Right lobe of liver (tissue), 4 donors: ENCODE results near the gene REXO5.

ENCODE experiments used
- POLR2A ChIP-seq: fragments of 450-650 bp; IDR thresholded peaks from one replicate; pipeline ENCODE4 v1.6.1; 2017; ENCODE audit warnings: antibody characterized with exemption, mild to moderate bottlenecking
- TF ChIP-seq, protein P1 (sequence below), 4 donors: fragments of 200-600 bp in 3 of 4; fragments of 450-650 bp in 1 of 4; IDR thresholded peaks; one replicate each; pipeline versions ENCODE4 v1.5.1 to v1.8.0; 2016 to 2022; ENCODE audit warnings: antibody characterized with exemption in 4 of 4, mild to moderate bottlenecking in 2 of 4
- donor health status: DM: no; HTN: no; CAD: no.
- donor health status: DM: no; HTN: no; CAD: no.
- donor health status: DM: no; HTN: yes; CAD: no.

DNA sequence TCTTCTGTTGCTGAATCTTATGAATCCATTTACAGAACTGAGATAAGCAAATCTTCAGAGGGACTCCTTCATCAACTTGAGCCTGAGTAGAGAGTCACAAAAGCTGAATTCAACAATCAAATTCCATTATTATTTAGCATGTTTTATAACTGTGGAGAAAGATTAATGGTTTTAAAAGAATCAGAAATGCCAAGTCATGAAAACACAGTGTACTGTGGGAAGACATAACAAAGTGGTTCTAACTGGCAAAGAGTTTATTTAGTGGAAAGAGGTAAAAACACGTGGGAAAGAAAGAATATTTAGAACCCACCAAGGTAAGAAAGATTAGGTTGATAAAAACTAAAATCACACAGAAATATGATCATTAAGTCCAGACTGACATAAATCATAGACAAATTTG is 5.0 kb upstream of the REXO5 start:
- TF ChIP-seq, protein P1, sequence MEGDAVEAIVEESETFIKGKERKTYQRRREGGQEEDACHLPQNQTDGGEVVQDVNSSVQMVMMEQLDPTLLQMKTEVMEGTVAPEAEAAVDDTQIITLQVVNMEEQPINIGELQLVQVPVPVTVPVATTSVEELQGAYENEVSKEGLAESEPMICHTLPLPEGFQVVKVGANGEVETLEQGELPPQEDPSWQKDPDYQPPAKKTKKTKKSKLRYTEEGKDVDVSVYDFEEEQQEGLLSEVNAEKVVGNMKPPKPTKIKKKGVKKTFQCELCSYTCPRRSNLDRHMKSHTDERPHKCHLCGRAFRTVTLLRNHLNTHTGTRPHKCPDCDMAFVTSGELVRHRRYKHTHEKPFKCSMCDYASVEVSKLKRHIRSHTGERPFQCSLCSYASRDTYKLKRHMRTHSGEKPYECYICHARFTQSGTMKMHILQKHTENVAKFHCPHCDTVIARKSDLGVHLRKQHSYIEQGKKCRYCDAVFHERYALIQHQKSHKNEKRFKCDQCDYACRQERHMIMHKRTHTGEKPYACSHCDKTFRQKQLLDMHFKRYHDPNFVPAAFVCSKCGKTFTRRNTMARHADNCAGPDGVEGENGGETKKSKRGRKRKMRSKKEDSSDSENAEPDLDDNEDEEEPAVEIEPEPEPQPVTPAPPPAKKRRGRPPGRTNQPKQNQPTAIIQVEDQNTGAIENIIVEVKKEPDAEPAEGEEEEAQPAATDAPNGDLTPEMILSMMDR (IDR thresholded peaks at IDR 0.05) = no peak
- TF ChIP-seq POLR2A = no peak
